ENCODE measurements around the gene PCDHA1. TPM values are rescaled to one million over a fixed set of nuclear protein-coding genes. Genes with fewer than 3 reads are reported as not detected.
A peak's percentile ranks its signal among the peaks of the same experiment; 100 is the strongest.

PCDHA1 gene
- total RNA-seq, 1 donor: not detected

- peak; percentile 50 for TF ChIP-seq CTCF (IDR thresholded peaks at IDR 0.05; ENCODE audit: insufficient read depth, low read depth, low read length)
- DNase-seq (ENCODE audit: low read depth): peak; percentile 59
- H3K4me3 ChIP-seq (ENCODE audit: low read depth, low read length): no peak overlapping the region
These were observed 255.0 kb downstream of the PCDHA1 start for GRCh38 chr5:141040771-141041426.

- no peak overlapping the region for H3K4me3 ChIP-seq (ENCODE audit: low read depth, low read length)
- no peak for TF ChIP-seq CTCF (IDR thresholded peaks at IDR 0.05; ENCODE audit: insufficient read depth, low read depth, low read length)
- DNase-seq (ENCODE audit: low read depth): no peak
These were observed 255.5 kb downstream of the PCDHA1 start for GRCh38 chr5:141041427-141041785.

- no peak overlapping the region for H3K4me3 ChIP-seq (ENCODE audit: low read depth, low read length)
- no peak for DNase-seq (ENCODE audit: low read depth)
- no peak for TF ChIP-seq CTCF (IDR thresholded peaks at IDR 0.05; ENCODE audit: insufficient read depth, low read depth, low read length)
These were observed 256.6 kb downstream of the PCDHA1 start for GRCh38 chr5:141042555-141042954.

GRCh38 chr5:141050622-141051520 lies 264.9 kb downstream of the PCDHA1 start, which contains the start of gene PCDHB1:
Gene PCDHB1 (plus strand): TSS chr5:141051374. CDS start chr5:141051471, 97 bp downstream.
- peak within 1 kb of the TSS; percentile 32 for H3K4me3 ChIP-seq (ENCODE audit: low read depth, low read length)
- no peak for DNase-seq (ENCODE audit: low read depth)
- no peak for TF ChIP-seq CTCF (IDR thresholded peaks at IDR 0.05; ENCODE audit: insufficient read depth, low read depth, low read length)

GRCh38 chr5:141051521-141051866 lies 265.6 kb downstream of the PCDHA1 start:
- H3K4me3 ChIP-seq (ENCODE audit: low read depth, low read length): peak overlapping the region; percentile 32
- TF ChIP-seq CTCF (IDR thresholded peaks at IDR 0.05; ENCODE audit: insufficient read depth, low read depth, low read length): no peak
- no peak for DNase-seq (ENCODE audit: low read depth)

Small RNAs within 50 kb of the gene (small RNA-seq; reads per million reads assigned to genes)
- gene AC010223.1: not detected

Other genes with a start within 250 kb of the PCDHA1 start
- 0.32 and 0.86 TPM in 2 replicates for gene EIF4EBP3, start 238.5 kb upstream of the PCDHA1 start, total RNA-seq
- 40.6 and 53.1 TPM in 2 replicates for gene SRA1, start 228.7 kb upstream of the PCDHA1 start, total RNA-seq
- 11.9 and 14.7 TPM in 2 replicates for gene APBB3, start 221.5 kb upstream of the PCDHA1 start, total RNA-seq
- 11.9 and 13.8 TPM in 2 replicates for gene SLC35A4, start 221.3 kb upstream of the PCDHA1 start, total RNA-seq
- 0.97 and 2.2 TPM in 2 replicates for gene CD14, start 153.0 kb upstream of the PCDHA1 start, total RNA-seq
- 7.7 and 8.6 TPM in 2 replicates for gene TMCO6, start 146.7 kb upstream of the PCDHA1 start, total RNA-seq
- gene NDUFA2, start 138.5 kb upstream of the PCDHA1 start, total RNA-seq: 36.7 and 39.7 TPM in 2 replicates
- gene IK, start 138.3 kb upstream of the PCDHA1 start, total RNA-seq: 65.6 and 71.2 TPM in 2 replicates
- gene WDR55, start 121.2 kb upstream of the PCDHA1 start, total RNA-seq: 30.9 and 41.5 TPM in 2 replicates
- 0.32 TPM in 1 of 2 replicates, not detected in the other for gene DND1, start 112.6 kb upstream of the PCDHA1 start, total RNA-seq
- gene HARS1, start 94.8 kb upstream of the PCDHA1 start, total RNA-seq: 52.2 and 56.4 TPM in 2 replicates
- gene HARS2, start 94.7 kb upstream of the PCDHA1 start, total RNA-seq: 29.6 and 32.0 TPM in 2 replicates
- gene ZMAT2, start 85.7 kb upstream of the PCDHA1 start, total RNA-seq: 35.1 and 47.1 TPM in 2 replicates
- under 0.01 TPM in 2 replicates for gene PCDHA2, start 8.7 kb downstream of the PCDHA1 start, total RNA-seq
- gene PCDHA3, start 14.9 kb downstream of the PCDHA1 start, total RNA-seq: under 0.01 and 0.32 TPM in 2 replicates
- 0.32 and 0.43 TPM in 2 replicates for gene PCDHA4, start 20.9 kb downstream of the PCDHA1 start, total RNA-seq
- gene PCDHA5, start 35.5 kb downstream of the PCDHA1 start, total RNA-seq: under 0.01 TPM in 2 replicates
- under 0.01 and 0.43 TPM in 2 replicates for gene PCDHA6, start 41.8 kb downstream of the PCDHA1 start, total RNA-seq
- 0.32 and 0.86 TPM in 2 replicates for gene PCDHA7, start 48.1 kb downstream of the PCDHA1 start, total RNA-seq
- under 0.01 TPM in 2 replicates for gene PCDHA8, start 55.0 kb downstream of the PCDHA1 start, total RNA-seq
- under 0.01 TPM in 2 replicates for gene PCDHA9, start 62.2 kb downstream of the PCDHA1 start, total RNA-seq
- gene PCDHA10, start 69.8 kb downstream of the PCDHA1 start, total RNA-seq: under 0.01 TPM in 2 replicates
- under 0.01 TPM in 2 replicates for gene PCDHA11, start 82.8 kb downstream of the PCDHA1 start, total RNA-seq
- under 0.01 TPM in 2 replicates for gene PCDHA12, start 89.2 kb downstream of the PCDHA1 start, total RNA-seq
- gene PCDHA13, start 96.0 kb downstream of the PCDHA1 start, total RNA-seq: under 0.01 TPM in 2 replicates
- under 0.01 TPM in 2 replicates for gene PCDHAC1, start 140.2 kb downstream of the PCDHA1 start, total RNA-seq
- under 0.01 TPM in 2 replicates for gene PCDHAC2, start 180.3 kb downstream of the PCDHA1 start, total RNA-seq

All from fibroblast of villous mesenchyme (primary cell).